NCI-H226 (cell line): ENCODE data around the gene MCF2.

ENCODE experiments used
- DNase-seq: peaks from one replicate; pipeline ENCODE4 v3.0.0-alpha.2; 2015

MCF2 gene

GRCh38 chrX:139596068-139596467 is 111.9 kb downstream of the MCF2 start:
- DNase-seq, result no peak

- no peak for DNase-seq
These were observed 122.4 kb downstream of the MCF2 start for GRCh38 chrX:139585613-139586012.

- DNase-seq, result no peak
These were observed 126.9 kb downstream of the MCF2 start for GRCh38 chrX:139581068-139581467.

GRCh38 chrX:139566981-139567380 is 141.0 kb downstream of the MCF2 start:
- DNase-seq, result no peak

- no peak for DNase-seq
These were observed 144.7 kb downstream of the MCF2 start for GRCh38 chrX:139563251-139563650.

- DNase-seq, result no peak
These were observed 147.7 kb downstream of the MCF2 start for GRCh38 chrX:139560221-139560620.

GRCh38 chrX:139559383-139560042 is 148.5 kb downstream of the MCF2 start:
- peak; percentile 3 for DNase-seq

GRCh38 chrX:139554991-139555675 is 152.8 kb downstream of the MCF2 start:
- no peak for DNase-seq

GRCh38 chrX:139554376-139554775 is 153.6 kb downstream of the MCF2 start:
- DNase-seq, result no peak

- no peak for DNase-seq
These were observed 163.4 kb downstream of the MCF2 start for GRCh38 chrX:139544591-139544990.

GRCh38 chrX:139543920-139544319 is 164.0 kb downstream of the MCF2 start:
- DNase-seq, result no peak

- no peak for DNase-seq
These were observed 165.3 kb downstream of the MCF2 start for GRCh38 chrX:139542652-139543051.

- DNase-seq, result no peak
These were observed 168.8 kb downstream of the MCF2 start for GRCh38 chrX:139538907-139539790.

GRCh38 chrX:139533444-139533843 is 174.5 kb downstream of the MCF2 start:
- DNase-seq, result no peak

- DNase-seq, result no peak
These were observed 175.1 kb downstream of the MCF2 start for GRCh38 chrX:139532834-139533233.
